ENCODE results near the gene PAQR8. TPM values are rescaled to one million over a fixed set of nuclear protein-coding genes. Genes with fewer than 3 reads are reported as not detected.

Gene PAQR8
- total RNA-seq, 1 experiment from 2014 or later: 3.6 TPM

DNA sequence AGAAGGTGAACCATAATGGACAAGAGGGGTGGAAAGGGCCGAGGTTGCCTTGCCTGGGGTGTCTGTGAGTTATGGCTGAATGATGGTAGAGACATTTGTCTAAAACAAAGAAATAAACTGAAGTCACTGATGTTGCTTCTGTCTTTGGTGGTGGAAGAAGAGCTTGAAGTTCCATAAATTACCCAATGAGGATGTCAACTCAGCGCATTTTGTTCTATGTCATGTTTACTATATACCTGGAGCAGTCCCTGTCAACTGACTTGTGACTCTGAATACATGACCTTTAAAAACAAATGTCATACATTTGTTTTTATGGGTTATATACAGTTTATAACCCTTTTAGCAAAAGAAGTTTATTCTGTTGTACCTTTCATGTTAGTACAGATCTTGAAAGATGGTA is 60.2 kb downstream of the PAQR8 start:
- intact Hi-C loops (cut with micrococcal nuclease; ENCODE audit: unreplicated experiment): no loop called here
- no peaks in the 10 kb centered on the region for H3K9me3 ChIP-seq (ENCODE audit: control insufficient read depth, insufficient read depth, low read depth, low read length)
- no peak for DNase-seq (ENCODE audit: low read depth, low spot score)
- H3K27ac ChIP-seq (ENCODE audit: low read length): peak overlapping the region; percentile 91
- H3K36me3 ChIP-seq (ENCODE audit: control insufficient read depth, insufficient read depth, low read length): no peaks in the 10 kb centered on the region
- H3K4me1 ChIP-seq (ENCODE audit: control insufficient read depth, insufficient read depth, low read length): peaks cover 33% of the 10 kb centered on the region
- no peak for TF ChIP-seq SIN3A (IDR thresholded peaks at IDR 0.05; ENCODE audit: borderline replicate concordance, insufficient read depth, low read depth, low read length)
- no TSS peak for BruUV-seq (replicated peaks)
- no peak overlapping the region for H3K4me3 ChIP-seq (ENCODE audit: low read depth in 2 of 2, low read length in 2 of 2)
- in situ Hi-C loops (cut with HindIII; ENCODE audit: low pct_unique_long_range_greater_than_20kb, low sequenced_read_pairs): no loop called here
- H3K27me3 ChIP-seq (ENCODE audit: control insufficient read depth, insufficient read depth, low read length): no peaks in the 10 kb centered on the region
- CTCF ChIA-PET: no interaction called here
- ATAC-seq: no peak
- POLR2A ChIA-PET: no interaction called here

DNA sequence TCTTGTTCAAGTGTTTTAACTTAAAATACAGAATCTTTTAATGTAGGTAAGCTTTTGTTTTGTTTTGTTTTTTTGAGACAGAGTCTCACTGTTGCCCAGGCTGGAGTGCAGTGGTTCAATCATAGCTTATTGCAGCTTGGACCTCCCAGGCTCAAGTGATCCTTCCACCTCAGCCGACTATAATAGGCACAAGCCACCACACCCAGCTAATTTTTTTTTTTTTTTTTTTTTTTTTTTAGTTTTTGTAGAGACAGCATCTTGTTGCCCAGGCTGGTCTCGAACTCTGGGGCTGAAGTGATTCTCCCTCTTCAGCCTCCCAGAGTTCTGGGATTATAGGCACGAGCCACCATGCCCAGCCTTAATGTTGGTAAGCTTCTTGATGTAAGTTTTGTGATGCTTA is 61.5 kb downstream of the PAQR8 start:
- ATAC-seq (no peak), DNase-seq (ENCODE audit: low read depth, low spot score) (no peak)
- Histone ChIP-seq H3K27me3 (ENCODE audit: control insufficient read depth, insufficient read depth, low read length) (no peaks in the 10 kb centered on the region), H3K4me1 (ENCODE audit: control insufficient read depth, insufficient read depth, low read length) (peaks cover 33% of the 10 kb centered on the region), H3K4me3 (ENCODE audit: low read depth in 2 of 2, low read length in 2 of 2) (no peak overlapping the region), H3K36me3 (ENCODE audit: control insufficient read depth, insufficient read depth, low read length) (no peaks in the 10 kb centered on the region), H3K27ac (ENCODE audit: low read length) (peak overlapping the region; percentile 51), H3K9me3 (ENCODE audit: control insufficient read depth, insufficient read depth, low read depth, low read length) (no peaks in the 10 kb centered on the region)
- TF ChIP-seq SIN3A (IDR thresholded peaks at IDR 0.05; ENCODE audit: borderline replicate concordance, insufficient read depth, low read depth, low read length) (no peak), POLR2AphosphoS5 (IDR thresholded peaks at IDR 0.05; ENCODE audit: low read depth, low read length) (no peak), TCF7L2 (IDR thresholded peaks at IDR 0.05; ENCODE audit: low read depth, low read length) (no peak)
- TF ChIP-seq, protein P1, sequence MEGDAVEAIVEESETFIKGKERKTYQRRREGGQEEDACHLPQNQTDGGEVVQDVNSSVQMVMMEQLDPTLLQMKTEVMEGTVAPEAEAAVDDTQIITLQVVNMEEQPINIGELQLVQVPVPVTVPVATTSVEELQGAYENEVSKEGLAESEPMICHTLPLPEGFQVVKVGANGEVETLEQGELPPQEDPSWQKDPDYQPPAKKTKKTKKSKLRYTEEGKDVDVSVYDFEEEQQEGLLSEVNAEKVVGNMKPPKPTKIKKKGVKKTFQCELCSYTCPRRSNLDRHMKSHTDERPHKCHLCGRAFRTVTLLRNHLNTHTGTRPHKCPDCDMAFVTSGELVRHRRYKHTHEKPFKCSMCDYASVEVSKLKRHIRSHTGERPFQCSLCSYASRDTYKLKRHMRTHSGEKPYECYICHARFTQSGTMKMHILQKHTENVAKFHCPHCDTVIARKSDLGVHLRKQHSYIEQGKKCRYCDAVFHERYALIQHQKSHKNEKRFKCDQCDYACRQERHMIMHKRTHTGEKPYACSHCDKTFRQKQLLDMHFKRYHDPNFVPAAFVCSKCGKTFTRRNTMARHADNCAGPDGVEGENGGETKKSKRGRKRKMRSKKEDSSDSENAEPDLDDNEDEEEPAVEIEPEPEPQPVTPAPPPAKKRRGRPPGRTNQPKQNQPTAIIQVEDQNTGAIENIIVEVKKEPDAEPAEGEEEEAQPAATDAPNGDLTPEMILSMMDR (IDR thresholded peaks at IDR 0.05): no peak
- TF ChIP-seq, protein P2, sequence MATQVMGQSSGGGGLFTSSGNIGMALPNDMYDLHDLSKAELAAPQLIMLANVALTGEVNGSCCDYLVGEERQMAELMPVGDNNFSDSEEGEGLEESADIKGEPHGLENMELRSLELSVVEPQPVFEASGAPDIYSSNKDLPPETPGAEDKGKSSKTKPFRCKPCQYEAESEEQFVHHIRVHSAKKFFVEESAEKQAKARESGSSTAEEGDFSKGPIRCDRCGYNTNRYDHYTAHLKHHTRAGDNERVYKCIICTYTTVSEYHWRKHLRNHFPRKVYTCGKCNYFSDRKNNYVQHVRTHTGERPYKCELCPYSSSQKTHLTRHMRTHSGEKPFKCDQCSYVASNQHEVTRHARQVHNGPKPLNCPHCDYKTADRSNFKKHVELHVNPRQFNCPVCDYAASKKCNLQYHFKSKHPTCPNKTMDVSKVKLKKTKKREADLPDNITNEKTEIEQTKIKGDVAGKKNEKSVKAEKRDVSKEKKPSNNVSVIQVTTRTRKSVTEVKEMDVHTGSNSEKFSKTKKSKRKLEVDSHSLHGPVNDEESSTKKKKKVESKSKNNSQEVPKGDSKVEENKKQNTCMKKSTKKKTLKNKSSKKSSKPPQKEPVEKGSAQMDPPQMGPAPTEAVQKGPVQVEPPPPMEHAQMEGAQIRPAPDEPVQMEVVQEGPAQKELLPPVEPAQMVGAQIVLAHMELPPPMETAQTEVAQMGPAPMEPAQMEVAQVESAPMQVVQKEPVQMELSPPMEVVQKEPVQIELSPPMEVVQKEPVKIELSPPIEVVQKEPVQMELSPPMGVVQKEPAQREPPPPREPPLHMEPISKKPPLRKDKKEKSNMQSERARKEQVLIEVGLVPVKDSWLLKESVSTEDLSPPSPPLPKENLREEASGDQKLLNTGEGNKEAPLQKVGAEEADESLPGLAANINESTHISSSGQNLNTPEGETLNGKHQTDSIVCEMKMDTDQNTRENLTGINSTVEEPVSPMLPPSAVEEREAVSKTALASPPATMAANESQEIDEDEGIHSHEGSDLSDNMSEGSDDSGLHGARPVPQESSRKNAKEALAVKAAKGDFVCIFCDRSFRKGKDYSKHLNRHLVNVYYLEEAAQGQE (IDR thresholded peaks at IDR 0.05; ENCODE audit: insufficient read depth in 1 of 2, low read depth in 2 of 2, low read length in 1 of 2): no peak
- POLR2A ChIA-PET: interaction anchor here (0.6 to 0.7 kb wide), 7 partner anchors 17 to 419 kb away, joined by 3 to 10 read pairs (median 4); no protein-coding TSS in a partner anchor
- in situ Hi-C loops (cut with HindIII; ENCODE audit: low pct_unique_long_range_greater_than_20kb, low sequenced_read_pairs): no loop called here
- no TSS peak for BruUV-seq (replicated peaks)
- intact Hi-C loops (cut with micrococcal nuclease; ENCODE audit: unreplicated experiment): no loop called here
- CTCF ChIA-PET: interaction anchor here (0.5 to 0.6 kb wide), 3 partner anchors 16 to 572 kb away, joined by 3 to 5 read pairs (median 5); partner anchors contain the start of gene GSTA4

DNA sequence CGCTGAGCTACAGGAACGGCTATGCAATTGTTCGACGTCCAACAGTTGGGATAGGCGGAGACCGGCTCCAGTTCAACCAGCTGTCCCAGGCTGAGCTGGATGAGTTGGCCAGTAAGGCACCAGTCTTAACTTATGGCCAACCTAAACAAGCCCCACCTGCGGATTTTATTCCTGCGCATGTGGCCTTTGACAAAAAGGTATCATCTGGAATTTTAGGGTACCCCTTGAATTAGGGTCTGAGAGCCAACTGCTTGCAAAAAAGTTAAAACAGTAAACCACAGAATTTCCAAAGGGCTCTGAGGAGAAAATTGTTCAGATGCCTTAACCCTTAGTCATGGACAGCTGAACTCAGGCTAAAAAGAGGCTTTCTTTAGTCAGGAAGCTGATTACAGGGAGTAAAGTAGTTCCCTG is 62.0 kb downstream of the PAQR8 start:
- in situ Hi-C loops (cut with HindIII; ENCODE audit: low pct_unique_long_range_greater_than_20kb, low sequenced_read_pairs): no loop called here
- H3K36me3 ChIP-seq (ENCODE audit: control insufficient read depth, insufficient read depth, low read length): no peaks in the 10 kb centered on the region
- DNase-seq (ENCODE audit: low read depth, low spot score): no peak
- no peak overlapping the region for H3K4me3 ChIP-seq (ENCODE audit: low read depth in 2 of 2, low read length in 2 of 2)
- intact Hi-C loops (cut with micrococcal nuclease; ENCODE audit: unreplicated experiment): no loop called here
- 0 out of 2 replicates have a peak, but pooled peaks have one; percentile 38 for ATAC-seq
- no peak for TF ChIP-seq SIN3A (IDR thresholded peaks at IDR 0.05; ENCODE audit: borderline replicate concordance, insufficient read depth, low read depth, low read length)
- TF ChIP-seq TCF7L2 (IDR thresholded peaks at IDR 0.05; ENCODE audit: low read depth, low read length): no peak
- TF ChIP-seq, protein P2 (IDR thresholded peaks at IDR 0.05; ENCODE audit: insufficient read depth in 1 of 2, low read depth in 2 of 2, low read length in 1 of 2): no peak
- no peak for TF ChIP-seq POLR2AphosphoS5 (IDR thresholded peaks at IDR 0.05; ENCODE audit: low read depth, low read length)
- TF ChIP-seq, protein P1 (IDR thresholded peaks at IDR 0.05): no peak
- H3K27ac ChIP-seq (ENCODE audit: low read length): peak overlapping the region; percentile 51
- no peaks in the 10 kb centered on the region for H3K27me3 ChIP-seq (ENCODE audit: control insufficient read depth, insufficient read depth, low read length)
- no peaks in the 10 kb centered on the region for H3K9me3 ChIP-seq (ENCODE audit: control insufficient read depth, insufficient read depth, low read depth, low read length)
- peaks cover 28% of the 10 kb centered on the region for H3K4me1 ChIP-seq (ENCODE audit: control insufficient read depth, insufficient read depth, low read length)
- no TSS peak for BruUV-seq (replicated peaks)
- CTCF ChIA-PET: no interaction called here
- POLR2A ChIA-PET: interaction anchor here (0.5 to 0.7 kb wide), 5 partner anchors 17 to 1318 kb away, joined by 3 to 4 read pairs (median 3); no protein-coding TSS in a partner anchor

All from Panc1 (cell line).